ENCODE results near the gene APBA2.

The APBA2 gene

GRCh38 chr15:29119847-29120246, 234.1 kb downstream of the APBA2 start:
- no peak for DNase-seq (ENCODE audit: low read depth, low spot score)

GRCh38 chr15:29120593-29121368, 235.0 kb downstream of the APBA2 start:
- no peak for DNase-seq (ENCODE audit: low read depth, low spot score)

- no peak for DNase-seq (ENCODE audit: low read depth, low spot score)
Observed at GRCh38 chr15:29121369-29121656, 235.5 kb downstream of the APBA2 start.

- DNase-seq (ENCODE audit: low read depth, low spot score) = no peak
Observed at GRCh38 chr15:29121907-29122306, 236.1 kb downstream of the APBA2 start.

- no peak for DNase-seq (ENCODE audit: low read depth, low spot score)
Observed at GRCh38 chr15:29122506-29122905, 236.7 kb downstream of the APBA2 start.

- no peak for DNase-seq (ENCODE audit: low read depth, low spot score)
Observed at GRCh38 chr15:29123171-29123570, 237.4 kb downstream of the APBA2 start.

- DNase-seq (ENCODE audit: low read depth, low spot score) = no peak
Observed at GRCh38 chr15:29123991-29124390, 238.2 kb downstream of the APBA2 start.

GRCh38 chr15:29124581-29125381, 239.0 kb downstream of the APBA2 start:
- DNase-seq (ENCODE audit: low read depth, low spot score) = no peak

- no peak for DNase-seq (ENCODE audit: low read depth, low spot score)
Observed at GRCh38 chr15:29125382-29126207, 239.8 kb downstream of the APBA2 start.

- DNase-seq (ENCODE audit: low read depth, low spot score) = no peak
Observed at GRCh38 chr15:29126208-29126536, 240.4 kb downstream of the APBA2 start.

GRCh38 chr15:29126821-29127461, 241.2 kb downstream of the APBA2 start:
- DNase-seq (ENCODE audit: low read depth, low spot score) = no peak

GRCh38 chr15:29127506-29128430, 242.0 kb downstream of the APBA2 start:
- no peak for DNase-seq (ENCODE audit: low read depth, low spot score)

GRCh38 chr15:29128671-29129070, 242.9 kb downstream of the APBA2 start:
- DNase-seq (ENCODE audit: low read depth, low spot score) = no peak

- DNase-seq (ENCODE audit: low read depth, low spot score) = no peak
Observed at GRCh38 chr15:29129221-29129620, 243.4 kb downstream of the APBA2 start.

GRCh38 chr15:29129926-29130325, 244.2 kb downstream of the APBA2 start:
- no peak for DNase-seq (ENCODE audit: low read depth, low spot score)

- DNase-seq (ENCODE audit: low read depth, low spot score) = no peak
Observed at GRCh38 chr15:29130476-29130875, 244.7 kb downstream of the APBA2 start.

GRCh38 chr15:29130951-29131839, 245.4 kb downstream of the APBA2 start:
- DNase-seq (ENCODE audit: low read depth, low spot score) = no peak

- DNase-seq (ENCODE audit: low read depth, low spot score) = no peak
Observed at GRCh38 chr15:29131840-29132420, 246.2 kb downstream of the APBA2 start.

- DNase-seq (ENCODE audit: low read depth, low spot score) = no peak
Observed at GRCh38 chr15:29132735-29133181, 247.0 kb downstream of the APBA2 start.

Data from smooth muscle cell of the brain vasculature (primary cell).